SKM-1 treated with dmso at 0.1 percent for 144 hours (cell line): ENCODE results near the gene PAGR1.
A peak's percentile ranks its signal among the peaks of the same experiment; 100 is the strongest.

ENCODE experiments used
- DNase-seq: peaks from one replicate; lab custom pipeline; 2025; ENCODE audit not compliant: unreplicated experiment; lab: John Stamatoyannopoulos, UW

Gene PAGR1

DNA sequence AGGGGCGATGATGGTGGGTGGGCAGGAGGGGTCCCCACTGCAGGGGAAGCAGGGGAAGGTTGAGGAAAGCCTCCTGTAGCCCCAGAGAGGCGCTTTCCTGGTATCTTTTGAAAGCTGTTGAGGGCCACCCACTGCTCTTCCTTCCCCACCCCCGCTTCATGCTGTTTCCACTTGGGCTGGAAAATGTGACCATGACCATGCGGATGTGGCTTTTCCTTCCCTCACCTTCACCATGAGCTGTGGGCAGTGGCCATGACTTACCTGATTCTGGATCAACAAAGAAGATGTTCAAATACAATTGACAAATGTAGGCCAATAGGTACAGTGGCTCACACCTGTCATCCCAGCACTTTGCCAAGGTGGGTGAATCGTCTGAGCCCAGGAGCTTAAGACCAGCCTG, 18.1 kb downstream of the PAGR1 start:
- no peak for DNase-seq

DNA sequence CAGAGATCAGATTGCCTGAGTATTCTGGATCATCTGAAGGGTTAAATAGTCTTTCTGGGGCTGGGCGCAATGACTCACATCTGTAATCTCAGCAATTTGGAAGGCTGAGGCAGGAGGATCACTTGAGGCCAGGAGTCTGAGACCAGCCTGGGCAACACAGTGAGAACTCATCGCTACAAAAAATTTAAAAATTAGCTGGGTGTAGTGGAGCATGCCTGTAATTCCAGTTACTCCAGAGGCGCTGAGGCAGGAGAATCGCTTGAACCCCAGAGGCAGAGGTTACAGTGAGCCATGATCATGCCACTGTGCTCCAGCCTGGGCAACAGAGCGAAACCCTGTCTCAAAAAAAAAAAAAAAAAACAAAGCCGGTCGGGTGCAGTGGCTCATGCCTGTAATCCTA, 20.0 kb downstream of the PAGR1 start:
- no peak for DNase-seq

DNA sequence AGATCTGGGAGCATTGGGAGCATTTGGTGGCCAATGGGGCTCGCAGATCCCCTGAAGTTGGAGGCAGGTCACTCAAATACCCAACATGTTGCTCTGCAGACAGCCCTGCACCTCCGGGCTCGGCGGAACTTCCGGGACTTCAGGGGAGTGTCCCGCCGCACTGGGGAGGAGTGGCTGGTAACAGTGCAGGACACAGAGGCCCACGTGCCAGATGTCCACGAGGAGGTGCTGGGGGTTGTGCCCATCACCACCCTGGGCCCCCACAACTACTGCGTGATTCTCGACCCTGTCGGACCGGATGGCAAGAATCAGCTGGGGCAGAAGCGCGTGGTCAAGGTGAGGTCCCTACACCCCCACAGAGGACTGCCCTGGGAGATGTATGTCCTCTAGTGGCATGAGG, 20.7 kb downstream of the PAGR1 start:
- no peak for DNase-seq

DNA sequence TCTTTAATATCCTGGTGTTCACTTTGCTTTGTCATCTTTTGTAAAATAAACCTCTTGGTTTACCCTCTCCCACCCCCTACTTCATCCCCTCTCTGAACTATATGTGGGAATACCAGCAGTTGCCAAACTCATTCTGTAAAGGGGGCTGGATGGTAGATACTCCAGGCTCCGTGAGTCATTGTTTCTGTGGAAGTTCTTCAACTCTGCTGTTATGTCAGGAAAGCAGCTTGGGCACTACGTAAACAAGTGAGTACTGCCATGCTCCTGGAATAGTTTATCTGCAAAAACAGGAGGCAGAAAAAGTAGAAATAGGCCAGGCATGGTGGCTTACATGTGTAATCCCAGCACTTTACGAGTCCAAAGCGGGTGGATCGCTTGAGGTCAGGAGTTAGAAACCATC, 21.9 kb downstream of the PAGR1 start:
- no peak for DNase-seq

DNA sequence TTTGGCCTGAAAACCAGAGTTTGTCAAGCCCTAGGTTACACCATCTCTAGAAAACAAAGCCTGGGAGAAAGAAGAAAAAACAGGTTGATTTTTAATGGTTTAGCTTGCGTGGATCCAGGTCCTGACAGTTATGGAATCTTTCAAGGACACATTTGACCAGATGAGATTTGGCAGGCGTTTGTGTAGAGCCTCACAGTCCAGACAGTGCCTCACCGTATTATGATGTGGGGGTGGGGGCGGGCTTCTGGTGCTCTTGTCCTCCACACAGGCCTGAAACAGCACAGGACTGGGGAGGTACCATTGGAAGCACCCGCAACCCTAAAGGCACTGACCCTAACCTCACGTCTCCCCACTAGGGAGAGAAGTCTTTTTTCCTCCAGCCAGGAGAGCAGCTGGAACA, 23.9 kb downstream of the PAGR1 start:
- no peak for DNase-seq

DNA sequence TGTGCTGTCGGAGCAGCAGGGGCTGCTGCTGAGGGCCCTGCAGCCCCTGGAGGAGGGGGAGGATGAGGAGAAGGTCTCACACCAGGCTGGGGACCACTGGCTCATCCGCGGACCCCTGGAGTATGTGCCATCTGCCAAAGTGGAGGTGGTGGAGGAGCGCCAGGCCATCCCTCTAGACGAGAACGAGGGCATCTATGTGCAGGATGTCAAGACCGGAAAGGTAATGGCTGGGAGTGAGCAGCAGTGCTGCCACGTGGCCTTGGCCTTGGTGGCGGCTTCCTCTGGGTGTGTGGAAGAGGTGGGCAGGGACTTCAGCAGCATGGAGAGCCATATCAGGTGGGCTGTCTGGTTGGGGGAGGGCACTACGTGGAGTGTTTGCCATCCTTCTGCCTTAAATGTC, 24.3 kb downstream of the PAGR1 start:
- no peak for DNase-seq

DNA sequence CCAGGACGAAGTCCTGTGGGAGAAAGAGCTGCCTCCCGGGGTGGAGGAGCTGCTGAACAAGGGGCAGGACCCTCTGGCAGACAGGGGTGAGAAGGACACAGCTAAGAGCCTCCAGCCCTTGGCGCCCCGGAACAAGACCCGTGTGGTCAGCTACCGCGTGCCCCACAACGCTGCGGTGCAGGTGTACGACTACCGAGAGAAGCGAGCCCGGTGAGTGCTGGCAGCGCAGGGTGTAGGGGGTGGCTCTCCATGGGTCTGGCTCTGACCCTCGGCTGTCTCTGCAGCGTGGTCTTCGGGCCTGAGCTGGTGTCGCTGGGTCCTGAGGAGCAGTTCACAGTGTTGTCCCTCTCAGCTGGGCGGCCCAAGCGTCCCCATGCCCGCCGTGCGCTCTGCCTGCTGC, 25.7 kb downstream of the PAGR1 start:
- no peak for DNase-seq

DNA sequence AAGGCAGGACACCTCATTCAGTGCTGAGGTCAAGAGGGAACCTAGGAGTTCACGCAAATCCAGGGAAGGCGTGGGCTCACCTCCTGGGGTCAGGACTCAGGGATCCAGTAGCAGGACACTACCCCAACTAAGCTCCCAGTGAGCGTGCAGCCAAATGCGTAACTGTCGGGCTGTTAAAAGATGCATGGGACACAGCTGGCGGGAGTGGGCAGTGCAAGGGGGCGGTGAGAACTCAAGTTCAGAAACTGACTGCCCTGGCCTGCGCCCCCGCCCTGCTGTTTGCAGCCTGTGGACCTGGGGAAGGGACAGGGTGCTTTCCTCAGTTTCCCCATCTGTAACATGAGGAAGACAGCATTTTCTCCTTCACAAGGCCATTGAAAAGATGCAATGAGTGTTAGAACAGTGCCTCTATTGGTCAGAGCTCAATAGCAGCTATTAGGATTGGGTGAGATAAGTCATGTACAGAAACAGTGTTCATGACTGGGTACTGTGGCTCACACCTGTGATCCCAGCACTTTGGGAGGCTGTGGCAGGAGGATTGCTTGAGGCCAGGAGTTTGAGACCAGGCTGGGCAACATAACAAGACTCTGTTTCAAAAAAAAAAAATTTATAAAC, 26.9 kb downstream of the PAGR1 start:
- no peak for DNase-seq

DNA sequence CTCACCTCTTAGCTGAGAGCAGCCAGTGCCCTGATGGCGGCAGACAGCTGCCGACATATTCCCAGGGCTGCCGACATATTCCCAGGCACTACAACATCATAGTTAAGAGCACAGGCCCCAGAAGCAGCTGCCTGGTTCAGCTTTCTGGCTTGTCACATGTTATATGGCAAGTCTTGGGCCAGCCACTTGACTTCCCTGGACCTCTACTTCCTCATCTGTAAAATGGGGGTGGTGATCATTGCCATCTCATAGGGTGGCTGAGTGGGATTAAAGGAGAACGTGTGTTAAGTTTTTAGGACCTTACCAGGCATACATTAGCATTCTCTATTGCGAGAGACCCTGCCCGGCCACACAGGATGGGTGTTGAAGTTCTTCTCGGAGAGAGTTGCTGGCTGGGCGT, 28.0 kb downstream of the PAGR1 start:
- DNase-seq, result no peak

DNA sequence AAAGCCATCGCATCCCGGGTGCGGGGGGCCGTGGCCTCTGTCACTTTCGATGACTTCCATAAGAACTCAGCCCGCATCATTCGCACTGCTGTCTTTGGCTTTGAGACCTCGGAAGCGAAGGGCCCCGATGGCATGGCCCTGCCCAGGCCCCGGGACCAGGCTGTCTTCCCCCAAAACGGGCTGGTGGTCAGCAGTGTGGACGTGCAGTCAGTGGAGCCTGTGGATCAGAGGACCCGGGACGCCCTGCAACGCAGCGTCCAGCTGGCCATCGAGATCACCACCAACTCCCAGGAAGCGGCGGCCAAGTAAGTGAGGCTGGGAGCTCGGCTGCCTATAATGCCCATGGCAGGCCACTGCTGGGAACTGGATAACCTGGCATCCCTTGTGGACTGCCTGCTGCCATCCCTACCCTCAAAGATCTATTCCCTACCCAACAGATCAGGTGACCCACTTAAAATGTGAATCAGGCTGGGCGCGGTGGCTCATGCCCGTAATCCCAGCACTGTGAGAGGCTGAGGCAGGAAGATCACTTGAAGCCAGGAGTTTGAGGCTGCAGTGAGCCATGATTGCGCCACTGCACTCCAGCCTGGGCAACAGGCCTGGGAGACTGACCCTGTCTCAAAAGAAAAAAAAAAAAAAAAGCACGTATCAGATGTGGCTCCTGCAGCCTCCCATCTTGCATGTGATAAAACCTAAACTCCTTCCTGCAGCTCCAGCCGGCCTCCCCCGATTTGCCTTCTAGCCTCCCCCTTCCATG, 28.8 kb downstream of the PAGR1 start:
- DNase-seq, result no peak

DNA sequence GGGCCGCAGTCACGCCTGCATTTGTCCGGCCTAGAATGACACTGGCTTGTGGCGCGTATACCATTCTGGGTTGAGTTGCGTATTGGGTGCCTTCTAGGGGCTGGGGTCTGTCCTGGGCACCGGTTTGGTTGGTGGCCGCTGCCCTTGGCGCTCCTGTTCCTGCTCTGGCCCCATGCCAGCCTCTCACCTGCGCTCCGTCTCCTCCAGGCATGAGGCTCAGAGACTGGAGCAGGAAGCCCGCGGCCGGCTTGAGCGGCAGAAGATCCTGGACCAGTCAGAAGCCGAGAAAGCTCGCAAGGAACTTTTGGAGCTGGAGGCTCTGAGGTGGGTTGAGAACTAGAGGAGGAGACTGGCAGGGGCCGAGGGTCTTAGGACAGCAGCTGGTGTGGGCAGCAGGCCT, 29.7 kb downstream of the PAGR1 start:
- no peak for DNase-seq

DNA sequence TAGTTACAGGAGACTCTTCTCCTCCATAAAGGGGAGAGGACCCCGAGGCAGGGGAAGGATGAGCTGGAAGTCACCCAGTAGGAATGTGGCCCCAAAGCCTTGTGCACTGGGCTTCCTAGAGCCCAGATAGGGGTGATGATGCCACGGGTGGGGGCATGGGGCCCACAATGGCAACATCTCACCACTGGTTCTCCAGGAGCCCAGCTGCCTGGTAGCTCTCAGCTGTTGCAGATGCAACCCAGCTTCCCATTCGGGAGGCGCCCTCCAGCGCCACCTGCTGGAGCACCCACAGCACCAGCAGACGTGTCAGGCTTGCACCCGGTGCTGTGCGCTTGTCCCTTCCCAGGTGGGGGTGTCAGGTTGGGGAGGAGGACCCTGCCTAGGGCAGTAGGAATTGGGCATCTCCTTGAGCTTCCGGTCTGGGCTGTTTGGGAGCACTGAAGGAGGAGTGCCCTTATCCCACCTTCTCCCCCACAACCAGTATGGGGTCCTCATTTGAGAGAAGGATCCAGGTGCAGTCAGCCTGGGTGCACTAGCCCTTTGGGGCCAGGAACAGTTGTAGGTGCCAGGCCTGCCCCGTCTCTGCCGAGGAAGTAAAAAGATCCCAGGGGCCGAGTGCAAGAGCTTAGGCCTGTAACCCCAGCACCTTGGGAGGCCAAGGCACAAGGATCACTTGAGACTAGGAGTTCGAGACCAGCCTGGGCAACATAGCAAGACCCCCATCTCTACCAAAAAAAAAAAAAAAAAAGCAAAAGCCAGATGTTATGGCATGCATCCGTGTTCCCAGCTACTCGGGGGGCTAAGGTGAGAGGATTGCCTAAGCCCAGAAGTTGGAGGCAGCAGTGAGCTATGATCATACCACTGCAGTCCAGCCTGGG, 32.7 kb downstream of the PAGR1 start:
- peak; percentile 66 for DNase-seq

DNA sequence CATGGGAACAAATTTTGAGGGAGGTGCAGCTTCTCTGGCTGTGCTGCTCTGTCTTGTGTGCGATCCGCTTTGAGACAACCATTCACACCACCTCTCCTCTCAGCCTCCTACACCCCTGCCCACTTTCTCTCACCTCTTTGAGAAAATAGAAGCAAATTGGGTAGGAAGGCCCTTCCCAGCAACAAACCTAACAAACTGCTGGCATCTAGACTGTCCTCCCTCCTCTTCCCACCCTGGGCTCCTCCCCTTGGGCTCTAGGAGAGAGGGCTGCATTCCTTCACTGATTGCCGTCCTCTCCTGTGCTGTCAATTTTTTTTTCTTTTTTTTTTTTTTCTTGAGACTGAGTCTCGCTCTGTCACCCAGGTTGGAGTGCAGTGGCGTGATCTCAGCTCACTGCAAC, 33.6 kb downstream of the PAGR1 start:
- DNase-seq, result no peak

DNA sequence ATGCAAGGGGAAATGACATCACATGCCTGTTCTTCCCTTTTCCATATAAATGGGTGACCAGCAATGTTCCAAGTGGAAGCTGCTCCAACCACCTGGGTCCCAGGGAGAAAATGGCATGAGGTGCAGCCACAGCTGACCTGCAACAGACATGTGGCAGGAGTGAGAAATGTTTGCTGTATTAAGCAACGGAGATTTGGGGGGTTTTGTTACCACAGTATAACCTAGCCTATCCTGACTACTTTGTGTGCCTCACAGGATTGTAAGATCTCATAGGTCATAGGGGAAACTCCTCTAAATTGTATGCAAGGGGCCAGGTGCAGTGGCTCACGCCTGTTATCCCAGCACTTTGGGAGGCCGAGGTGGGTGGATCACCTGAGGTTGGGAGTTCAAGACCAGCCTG, 35.0 kb downstream of the PAGR1 start:
- no peak for DNase-seq

DNA sequence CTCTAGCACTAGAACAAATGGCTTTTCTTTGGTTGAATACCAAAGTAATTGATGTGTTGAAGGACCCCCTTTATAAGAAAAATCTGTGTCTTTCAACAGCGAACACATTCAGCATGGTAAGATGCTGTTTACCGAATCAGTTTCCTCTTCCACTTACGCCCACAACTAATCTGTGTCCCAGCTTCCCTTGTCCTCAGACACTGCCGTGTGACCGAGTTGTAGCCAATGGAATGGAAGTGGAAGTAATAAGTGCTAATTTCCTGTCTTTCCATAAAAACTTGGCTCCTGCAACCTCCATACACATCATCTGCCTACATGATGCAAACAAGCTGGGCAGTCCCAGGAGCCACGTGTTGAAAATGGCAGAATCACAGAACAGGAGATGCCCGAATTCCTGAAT, 36.7 kb downstream of the PAGR1 start:
- DNase-seq, result no peak

DNA sequence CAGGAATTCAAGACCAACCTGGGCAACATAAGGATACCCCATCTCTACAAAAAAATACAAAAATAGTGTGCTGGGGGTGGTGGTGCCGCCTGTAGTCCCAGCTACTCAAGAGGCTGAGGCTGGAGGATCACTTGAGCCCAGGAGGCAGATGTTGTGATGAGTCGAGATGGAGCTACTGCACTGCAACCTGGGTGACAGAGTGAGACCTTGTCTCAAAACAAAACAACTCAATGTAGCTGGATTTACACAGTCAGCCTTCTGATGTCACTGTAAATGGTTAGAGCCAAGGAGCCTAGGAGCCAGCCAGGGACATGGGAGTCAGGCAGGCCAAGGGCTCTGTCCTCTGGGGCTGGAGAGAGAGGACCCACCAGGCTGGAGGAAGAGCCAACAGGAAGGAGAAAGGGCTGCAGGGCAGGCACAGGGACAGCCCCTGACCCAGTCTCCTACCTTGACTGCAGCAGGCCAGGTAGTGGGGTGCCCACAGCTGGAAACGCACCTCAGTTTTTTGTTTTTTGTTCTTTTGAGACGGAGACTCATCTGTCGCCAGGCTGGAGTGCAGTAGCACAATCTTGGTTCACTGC, 38.7 kb downstream of the PAGR1 start:
- DNase-seq, result no peak

DNA sequence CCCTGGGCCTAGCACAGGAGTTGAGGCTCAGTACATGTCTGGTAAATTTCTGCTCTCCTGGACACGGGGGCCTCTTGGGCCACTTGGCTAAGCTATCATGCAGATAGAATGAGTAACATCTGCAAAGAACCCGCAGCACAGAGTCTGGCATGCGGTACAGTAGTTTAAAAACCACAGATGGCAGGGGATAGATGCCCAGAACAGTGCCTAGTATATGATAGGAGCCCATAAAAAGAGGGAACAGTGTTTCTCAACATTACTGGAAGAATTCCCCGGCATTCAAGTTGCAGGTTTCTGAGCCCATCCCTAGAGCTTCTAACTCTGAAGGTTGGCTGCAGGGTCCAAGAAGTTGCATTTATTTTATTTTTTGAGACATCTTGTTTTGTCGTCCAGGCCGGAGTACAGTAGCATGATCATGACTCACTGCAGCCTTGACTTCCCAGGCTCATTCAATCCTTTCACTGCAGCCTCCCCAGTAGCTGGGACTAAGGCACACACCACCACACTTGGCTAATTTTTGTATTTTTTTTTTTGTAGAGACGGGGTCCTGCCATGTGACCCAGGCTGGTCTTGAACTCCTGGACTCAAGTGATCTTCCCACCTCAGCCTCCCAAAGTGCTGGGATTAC, 41.3 kb downstream of the PAGR1 start:
- DNase-seq, result no peak

DNA sequence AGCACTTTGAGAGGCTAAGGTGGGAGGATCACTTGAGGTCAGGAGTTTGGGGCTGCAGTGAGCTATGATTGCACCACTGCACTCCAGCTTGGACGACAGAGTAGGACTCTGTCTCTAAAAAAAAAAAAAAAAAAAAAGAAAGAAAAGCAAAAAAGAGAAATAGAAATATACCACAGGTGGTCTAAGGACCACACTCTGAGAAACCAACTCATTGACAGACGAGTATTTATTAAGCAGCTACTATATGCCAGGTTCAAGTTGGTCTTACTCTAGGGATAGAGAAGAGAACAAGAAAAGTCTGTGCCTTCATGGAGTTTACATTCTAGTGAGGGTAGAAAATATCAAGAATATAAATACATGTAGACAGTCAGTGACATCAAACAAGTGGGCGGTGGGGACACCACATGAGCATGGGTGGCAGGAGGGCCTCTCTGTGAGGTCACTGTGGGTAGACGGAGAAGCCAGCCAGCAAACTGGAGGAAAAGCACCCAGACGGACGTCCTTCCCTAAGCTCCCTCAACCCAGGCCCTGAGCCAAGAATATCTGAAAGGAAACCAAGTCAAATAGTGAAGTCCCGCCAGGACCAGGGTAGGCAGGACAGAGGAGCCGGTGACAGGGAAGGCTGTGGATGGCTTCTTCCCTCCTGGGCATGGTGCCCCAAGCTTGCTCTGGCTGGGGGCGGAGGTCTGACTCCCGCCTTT, 42.3 kb downstream of the PAGR1 start:
- DNase-seq, result no peak

DNA sequence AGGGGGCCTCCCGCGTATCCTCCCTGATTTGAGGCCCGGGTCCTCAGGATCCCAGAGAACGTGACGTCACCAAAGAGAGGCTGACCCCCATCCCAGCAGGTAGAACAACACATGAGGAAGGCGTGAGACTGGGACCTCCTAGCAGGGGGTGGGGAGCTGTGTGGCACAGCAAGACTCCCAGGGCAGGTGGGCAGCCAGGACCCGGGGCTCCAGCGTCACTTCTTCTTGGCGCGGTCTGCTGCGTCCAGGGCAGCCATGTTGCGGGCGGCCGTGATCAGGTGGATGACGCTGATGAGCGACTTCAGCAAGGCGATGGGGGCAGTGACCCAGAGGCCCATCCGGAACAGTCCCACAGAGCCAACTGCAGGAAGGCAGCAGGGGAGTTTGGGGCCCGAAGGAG, 43.0 kb downstream of the PAGR1 start:
- DNase-seq, result no peak

DNA sequence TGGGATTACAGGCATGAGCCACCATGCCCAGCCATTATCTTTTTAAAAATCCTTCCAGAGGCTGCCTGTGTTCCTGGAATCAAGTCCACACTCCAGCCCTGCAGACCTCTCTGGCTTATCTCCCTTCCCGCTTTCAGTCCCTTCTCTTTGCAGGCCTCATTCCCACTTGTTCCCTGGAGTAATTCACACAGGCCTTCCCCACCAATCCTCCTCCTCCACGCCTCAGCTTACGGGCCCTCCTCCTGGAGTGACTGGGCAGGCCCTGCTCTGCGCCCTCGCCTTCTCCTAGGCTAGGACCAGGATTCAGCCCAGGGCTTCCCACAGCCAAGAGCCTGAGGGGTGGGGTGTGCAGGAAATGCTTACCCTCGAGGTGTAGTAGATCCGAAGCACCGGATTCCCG, 44.3 kb downstream of the PAGR1 start:
- DNase-seq, result no peak
